ENCODE measurements around the gene KIT.

KIT gene

DNA sequence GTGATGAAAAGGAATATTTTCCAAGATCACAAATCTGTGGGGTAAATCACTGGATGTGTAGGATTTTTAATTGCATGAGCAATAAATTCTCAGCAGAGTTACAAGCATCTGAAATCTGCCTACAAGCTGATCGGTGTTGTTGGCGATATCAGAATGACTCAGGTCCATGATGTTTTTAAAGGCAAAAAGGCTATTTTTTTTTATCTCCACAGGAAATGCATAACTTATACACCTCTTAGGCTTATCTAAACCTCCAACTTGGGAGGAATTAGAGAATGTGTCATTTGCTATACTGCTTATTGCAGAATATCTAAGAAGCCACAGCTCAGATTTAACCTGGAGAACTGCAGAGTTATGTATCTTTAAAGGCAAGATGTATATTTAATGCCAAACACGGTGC is 61.6 kb downstream of the KIT start:
- no peak for DNase-seq
- TF ChIP-seq, protein P1, sequence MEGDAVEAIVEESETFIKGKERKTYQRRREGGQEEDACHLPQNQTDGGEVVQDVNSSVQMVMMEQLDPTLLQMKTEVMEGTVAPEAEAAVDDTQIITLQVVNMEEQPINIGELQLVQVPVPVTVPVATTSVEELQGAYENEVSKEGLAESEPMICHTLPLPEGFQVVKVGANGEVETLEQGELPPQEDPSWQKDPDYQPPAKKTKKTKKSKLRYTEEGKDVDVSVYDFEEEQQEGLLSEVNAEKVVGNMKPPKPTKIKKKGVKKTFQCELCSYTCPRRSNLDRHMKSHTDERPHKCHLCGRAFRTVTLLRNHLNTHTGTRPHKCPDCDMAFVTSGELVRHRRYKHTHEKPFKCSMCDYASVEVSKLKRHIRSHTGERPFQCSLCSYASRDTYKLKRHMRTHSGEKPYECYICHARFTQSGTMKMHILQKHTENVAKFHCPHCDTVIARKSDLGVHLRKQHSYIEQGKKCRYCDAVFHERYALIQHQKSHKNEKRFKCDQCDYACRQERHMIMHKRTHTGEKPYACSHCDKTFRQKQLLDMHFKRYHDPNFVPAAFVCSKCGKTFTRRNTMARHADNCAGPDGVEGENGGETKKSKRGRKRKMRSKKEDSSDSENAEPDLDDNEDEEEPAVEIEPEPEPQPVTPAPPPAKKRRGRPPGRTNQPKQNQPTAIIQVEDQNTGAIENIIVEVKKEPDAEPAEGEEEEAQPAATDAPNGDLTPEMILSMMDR (IDR thresholded peaks at IDR 0.05; ENCODE audit: low read length) = no peak
- TF ChIP-seq EZH2 (optimal IDR thresholded peaks at IDR 0.05; ENCODE audit: low read depth, low read length) (no peak), EZH2phosphoT487 (IDR thresholded peaks at IDR 0.05; ENCODE audit: low read length) (no peak)
- H3K79me2 ChIP-seq (ENCODE audit: low read length) = no peaks in the 10 kb centered on the region

GRCh38 chr4:54723220-54723619 is 65.5 kb downstream of the KIT start:
- no peak overlapping the region for H3K4me2 ChIP-seq (ENCODE audit: low read depth, low read length)
- H3K27me3 ChIP-seq (replicated peaks; ENCODE audit: insufficient read depth, low read length) = no peaks in the 10 kb centered on the region
- no peaks in the 10 kb centered on the region for H3K4me1 ChIP-seq (ENCODE audit: low read length)
- no peak overlapping the region for H2AFZ ChIP-seq (ENCODE audit: low read length)
- H3K79me2 ChIP-seq (ENCODE audit: low read length) = no peaks in the 10 kb centered on the region
- no peak overlapping the region for H3K9ac ChIP-seq (ENCODE audit: low read length)
- no peaks in the 10 kb centered on the region for H3K36me3 ChIP-seq (replicated peaks; ENCODE audit: insufficient read depth, low read length)
- no peaks in the 10 kb centered on the region for H3K9me3 ChIP-seq (replicated peaks; ENCODE audit: insufficient read depth, low read length)
- DNase-seq = no peak
- TF ChIP-seq EZH2 (optimal IDR thresholded peaks at IDR 0.05; ENCODE audit: low read depth, low read length) (no peak), EZH2phosphoT487 (IDR thresholded peaks at IDR 0.05; ENCODE audit: low read length) (no peak)
- TF ChIP-seq, protein P1 (IDR thresholded peaks at IDR 0.05; ENCODE audit: low read length) = no peak
- H4K20me1 ChIP-seq (ENCODE audit: insufficient read depth, low read length) = no peaks in the 10 kb centered on the region
- H3K9me2 ChIP-seq (replicated peaks; ENCODE audit: insufficient read depth, low read length) = no peaks in the 10 kb centered on the region
- H3K27ac ChIP-seq (ENCODE audit: low read length) = no peak overlapping the region
- H3F3A ChIP-seq (ENCODE audit: insufficient read depth, low read length) = no peaks in the 10 kb centered on the region
- no peak overlapping the region for H3K4me3 ChIP-seq (ENCODE audit: low read length)

More for the DNA sequence above, 61.6 kb downstream of the KIT start:
- no peaks in the 10 kb centered on the region for H3F3A ChIP-seq (ENCODE audit: insufficient read depth, low read length)
- no peaks in the 10 kb centered on the region for H3K9me2 ChIP-seq (replicated peaks; ENCODE audit: insufficient read depth, low read length)
- no peaks in the 10 kb centered on the region for H3K36me3 ChIP-seq (replicated peaks; ENCODE audit: insufficient read depth, low read length)
- H3K4me3 ChIP-seq (ENCODE audit: low read length) = no peak overlapping the region
- no peak overlapping the region for H2AFZ ChIP-seq (ENCODE audit: low read length)
- no peak overlapping the region for H3K4me2 ChIP-seq (ENCODE audit: low read depth, low read length)
- H3K9ac ChIP-seq (ENCODE audit: low read length) = no peak overlapping the region
- no peaks in the 10 kb centered on the region for H3K9me3 ChIP-seq (replicated peaks; ENCODE audit: insufficient read depth, low read length)
- H3K27ac ChIP-seq (ENCODE audit: low read length) = no peak overlapping the region
- H4K20me1 ChIP-seq (ENCODE audit: insufficient read depth, low read length) = no peaks in the 10 kb centered on the region
- no peaks in the 10 kb centered on the region for H3K27me3 ChIP-seq (replicated peaks; ENCODE audit: insufficient read depth, low read length)
- no peaks in the 10 kb centered on the region for H3K4me1 ChIP-seq (ENCODE audit: low read length)

DNA sequence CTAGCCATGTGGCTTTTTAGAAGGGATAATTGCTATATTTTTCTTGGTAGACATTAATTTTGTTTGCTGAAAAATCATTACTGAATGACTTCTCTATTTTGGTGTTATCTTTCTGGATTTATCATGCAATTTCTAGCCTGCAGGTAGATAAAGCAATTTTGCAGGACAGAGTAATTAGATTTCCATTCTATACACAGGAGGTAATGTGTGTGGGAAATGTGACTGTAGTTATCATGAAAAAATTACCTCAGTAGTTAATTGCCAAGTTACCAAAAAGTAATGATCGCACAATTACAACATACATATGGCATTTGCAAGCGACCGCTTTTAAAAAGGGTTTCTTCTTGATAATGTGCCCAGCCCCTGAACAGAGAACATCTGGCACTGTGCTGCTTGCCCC is 66.1 kb downstream of the KIT start:
- no peaks in the 10 kb centered on the region for H3K27me3 ChIP-seq (replicated peaks; ENCODE audit: insufficient read depth, low read length)
- H3K4me2 ChIP-seq (ENCODE audit: low read depth, low read length) = no peak overlapping the region
- no peak for DNase-seq
- H3K36me3 ChIP-seq (replicated peaks; ENCODE audit: insufficient read depth, low read length) = no peaks in the 10 kb centered on the region
- no peak overlapping the region for H3K9ac ChIP-seq (ENCODE audit: low read length)
- H2AFZ ChIP-seq (ENCODE audit: low read length) = no peak overlapping the region
- H3K4me1 ChIP-seq (ENCODE audit: low read length) = no peaks in the 10 kb centered on the region
- no peaks in the 10 kb centered on the region for H3K79me2 ChIP-seq (ENCODE audit: low read length)
- no peak overlapping the region for H3K27ac ChIP-seq (ENCODE audit: low read length)
- no peaks in the 10 kb centered on the region for H3F3A ChIP-seq (ENCODE audit: insufficient read depth, low read length)
- H4K20me1 ChIP-seq (ENCODE audit: insufficient read depth, low read length) = no peaks in the 10 kb centered on the region
- TF ChIP-seq, protein P1 (IDR thresholded peaks at IDR 0.05; ENCODE audit: low read length) = no peak
- no peak for TF ChIP-seq EZH2 (optimal IDR thresholded peaks at IDR 0.05; ENCODE audit: low read depth, low read length)
- no peak for TF ChIP-seq EZH2phosphoT487 (IDR thresholded peaks at IDR 0.05; ENCODE audit: low read length)
- H3K9me3 ChIP-seq (replicated peaks; ENCODE audit: insufficient read depth, low read length) = no peaks in the 10 kb centered on the region
- H3K4me3 ChIP-seq (ENCODE audit: low read length) = no peak overlapping the region
- H3K9me2 ChIP-seq (replicated peaks; ENCODE audit: insufficient read depth, low read length) = no peaks in the 10 kb centered on the region
